ENCODE results near the gene HYLS1.

Gene HYLS1

GRCh38 chr11:125932301-125932700, 44.8 kb downstream of the HYLS1 start:
- no peak for DNase-seq (ENCODE audit: low read depth in 1 of 2, low spot score in 1 of 2)

DNA sequence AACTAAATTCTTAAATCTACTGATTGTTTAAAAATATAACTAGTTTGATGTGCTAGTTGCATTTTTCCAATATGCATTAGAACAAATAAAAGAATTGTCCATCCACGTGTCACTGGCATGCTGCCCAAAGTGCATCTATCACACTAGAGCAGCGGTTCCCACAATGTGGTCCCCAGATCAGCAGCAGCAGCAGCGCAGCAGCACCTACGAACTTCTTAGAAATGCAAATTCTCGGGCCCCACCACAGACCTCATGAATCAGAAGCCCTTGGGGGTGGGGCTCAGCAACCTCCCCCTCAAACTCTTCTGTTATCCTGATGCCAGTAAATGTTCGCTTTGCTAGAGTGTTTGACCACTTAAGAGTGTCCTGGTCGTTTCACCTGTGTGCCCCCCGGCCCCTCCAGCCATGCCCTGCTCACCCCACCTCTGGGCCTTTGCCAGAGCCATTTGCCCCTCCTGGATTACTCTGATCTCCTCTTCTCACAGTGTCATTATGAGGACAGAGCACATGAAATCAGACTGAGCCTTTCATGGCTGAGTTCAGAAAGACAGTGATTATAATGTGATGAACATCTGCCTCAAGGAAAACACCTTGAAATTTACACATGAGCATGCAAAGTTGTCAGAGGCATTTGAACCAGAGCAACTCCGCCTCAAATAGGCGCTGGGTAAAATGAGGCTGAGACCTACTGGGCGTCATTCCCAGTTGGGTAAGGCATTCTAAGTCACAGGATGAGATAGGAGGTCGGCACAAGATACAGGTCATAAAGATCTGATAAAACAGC, 45.8 kb downstream of the HYLS1 start:
- DNase-seq (ENCODE audit: low read depth in 1 of 2, low spot score in 1 of 2): no peak

DNA sequence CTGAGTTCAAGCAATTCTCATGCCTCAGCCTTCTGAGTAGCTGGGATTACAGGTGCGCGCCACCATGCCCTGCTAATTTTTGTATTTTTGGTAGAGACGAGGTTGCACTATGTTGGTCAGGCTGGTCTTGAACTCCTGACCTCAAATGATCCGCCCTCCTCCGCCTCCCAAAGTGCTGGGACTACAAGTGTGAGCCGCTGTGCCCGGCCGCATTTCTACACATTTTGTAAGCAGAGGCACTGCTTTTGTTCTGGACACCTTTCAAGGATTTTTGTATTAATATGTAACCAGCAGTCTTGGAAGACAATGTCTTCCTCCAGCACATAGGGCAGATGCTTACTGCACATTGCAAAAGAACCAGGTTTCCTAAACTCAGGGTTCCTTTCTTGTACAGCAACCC, 47.0 kb downstream of the HYLS1 start:
- no peak for DNase-seq (ENCODE audit: low read depth in 1 of 2, low spot score in 1 of 2)

DNA sequence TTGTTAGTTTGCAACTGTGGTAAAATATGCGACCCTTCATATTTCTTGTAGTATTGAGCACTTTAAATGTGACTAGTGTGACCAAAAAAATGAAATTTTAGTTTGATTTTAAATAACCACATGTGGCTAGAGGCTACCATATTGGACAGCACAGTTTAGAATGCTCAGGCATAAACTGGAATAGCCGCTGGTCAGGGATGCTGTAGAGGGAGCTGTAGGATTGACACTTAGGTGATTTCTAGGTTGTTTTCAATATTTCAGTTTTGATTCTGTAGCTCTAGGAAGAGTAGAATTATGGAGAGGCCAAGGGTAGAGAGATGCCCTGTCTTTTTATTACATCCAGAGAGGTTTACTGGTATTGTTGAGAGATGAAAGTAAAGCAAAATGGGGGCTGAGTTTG, 47.6 kb downstream of the HYLS1 start:
- DNase-seq (ENCODE audit: low read depth in 1 of 2, low spot score in 1 of 2): no peak

DNA sequence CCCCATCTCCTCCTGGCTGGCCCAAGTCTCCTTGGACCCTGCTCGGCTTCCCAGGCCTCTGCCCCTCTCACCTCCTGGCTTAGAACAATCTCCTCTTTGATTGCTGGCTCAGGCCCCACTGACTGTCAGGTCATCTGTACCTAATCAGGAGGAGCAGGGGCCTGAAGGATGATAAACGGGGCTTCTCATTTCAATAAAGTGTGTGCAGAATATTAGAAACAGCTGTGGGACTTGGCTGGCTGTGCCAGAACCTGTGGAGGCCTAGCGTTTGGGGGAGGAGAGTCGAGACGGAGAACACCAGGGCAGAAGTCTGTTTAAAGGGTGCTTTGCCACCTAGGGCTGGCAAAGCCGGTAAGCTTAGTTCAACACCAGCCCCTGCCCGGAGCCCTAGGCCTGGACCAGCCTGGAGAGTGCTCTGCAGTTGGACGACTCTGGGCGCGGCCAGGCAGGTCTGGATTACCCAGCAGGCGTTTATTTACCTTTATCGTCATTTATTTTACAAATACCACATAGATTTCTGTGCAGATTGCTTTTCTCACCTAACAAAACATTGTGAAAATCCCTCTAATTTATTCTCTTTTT, 48.2 kb downstream of the HYLS1 start:
- DNase-seq (ENCODE audit: low read depth in 1 of 2, low spot score in 1 of 2): no peak

DNA sequence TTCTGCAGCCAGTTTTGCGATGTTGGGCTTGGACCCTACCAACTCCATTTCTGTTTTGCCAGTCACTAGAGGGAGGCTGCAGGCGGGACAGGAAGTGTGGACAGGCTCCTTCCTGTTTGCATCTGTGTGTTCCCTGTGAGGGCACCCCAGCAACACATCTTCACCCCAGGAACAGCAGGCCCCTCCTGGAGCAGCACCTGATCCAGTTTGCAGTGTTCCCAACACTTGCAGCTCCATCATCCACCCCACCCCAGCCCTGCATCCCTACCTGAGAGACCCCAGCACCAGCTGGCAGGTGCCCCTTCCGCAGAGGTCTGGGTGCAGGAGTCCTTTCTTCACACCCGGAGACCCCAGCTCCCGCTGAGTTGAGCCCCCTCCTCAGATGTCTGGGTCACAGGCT, 51.0 kb downstream of the HYLS1 start:
- no peak for DNase-seq (ENCODE audit: low read depth in 1 of 2, low spot score in 1 of 2)

GRCh38 chr11:125939081-125939521, 51.6 kb downstream of the HYLS1 start:
- no peak for DNase-seq (ENCODE audit: low read depth in 1 of 2, low spot score in 1 of 2)

- no peak for DNase-seq (ENCODE audit: low read depth in 1 of 2, low spot score in 1 of 2)
Measured at GRCh38 chr11:125940145-125940544, 52.7 kb downstream of the HYLS1 start.

DNA sequence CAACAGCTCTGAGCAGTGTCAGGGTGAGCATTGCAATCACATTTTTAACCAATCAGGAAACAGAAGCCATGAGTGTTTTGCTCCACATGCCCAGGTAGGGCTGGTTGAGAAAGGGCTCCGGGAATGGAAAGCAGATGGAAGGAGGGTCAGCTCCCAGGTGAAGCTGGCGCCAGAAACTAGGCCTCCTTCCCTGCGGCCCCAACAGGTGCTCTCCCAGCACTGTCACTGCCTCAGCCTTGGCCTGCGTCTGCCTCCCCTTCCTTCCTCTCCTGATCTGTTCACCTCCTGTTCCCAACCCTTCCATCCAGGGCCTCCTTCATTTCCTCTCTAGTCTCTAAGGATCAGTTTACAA, 53.8 kb downstream of the HYLS1 start:
- no peak for DNase-seq (ENCODE audit: low read depth in 1 of 2, low spot score in 1 of 2)

- peak; percentile 7 to 35 for DNase-seq (ENCODE audit: low read depth in 1 of 2, low spot score in 1 of 2)
Measured at GRCh38 chr11:125941619-125942611, 54.4 kb downstream of the HYLS1 start.

GRCh38 chr11:125942771-125943428, 55.4 kb downstream of the HYLS1 start:
- no peak for DNase-seq (ENCODE audit: low read depth in 1 of 2, low spot score in 1 of 2)

DNA sequence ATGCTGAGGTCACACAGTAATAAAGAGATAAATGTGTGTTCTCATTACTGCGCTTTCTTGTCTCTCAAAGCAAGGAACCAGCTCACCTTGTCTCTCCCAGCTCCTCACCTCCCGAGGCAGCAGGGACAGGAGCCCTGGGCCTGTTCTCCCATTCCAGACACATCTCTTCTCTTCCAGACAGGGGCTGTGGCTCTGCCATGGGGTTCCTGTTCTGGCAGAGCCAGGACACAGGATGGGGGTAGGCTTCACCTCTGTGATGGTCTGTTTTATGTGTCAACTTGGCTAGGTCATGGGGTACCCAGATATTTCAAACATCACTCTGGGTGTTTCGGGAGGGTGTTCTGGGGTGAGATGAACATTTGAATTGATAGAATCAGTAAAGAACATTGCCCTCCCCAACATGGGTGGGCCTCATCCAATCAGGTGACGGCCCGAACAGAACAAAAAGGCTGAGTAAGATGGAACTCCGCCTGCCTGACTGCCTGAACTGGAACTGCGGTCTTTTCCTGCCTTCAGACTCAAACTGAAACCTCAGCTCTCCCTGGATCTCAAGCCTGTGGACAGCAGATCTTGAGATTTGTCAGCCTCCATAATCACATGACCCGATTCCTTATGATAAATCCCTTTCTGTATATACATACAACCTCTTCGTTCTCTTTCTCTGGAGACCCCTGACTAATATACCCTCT, 56.3 kb downstream of the HYLS1 start:
- no peak for DNase-seq (ENCODE audit: low read depth in 1 of 2, low spot score in 1 of 2)

GRCh38 chr11:125944350-125945010, 57.0 kb downstream of the HYLS1 start:
- no peak for DNase-seq (ENCODE audit: low read depth in 1 of 2, low spot score in 1 of 2)

DNA sequence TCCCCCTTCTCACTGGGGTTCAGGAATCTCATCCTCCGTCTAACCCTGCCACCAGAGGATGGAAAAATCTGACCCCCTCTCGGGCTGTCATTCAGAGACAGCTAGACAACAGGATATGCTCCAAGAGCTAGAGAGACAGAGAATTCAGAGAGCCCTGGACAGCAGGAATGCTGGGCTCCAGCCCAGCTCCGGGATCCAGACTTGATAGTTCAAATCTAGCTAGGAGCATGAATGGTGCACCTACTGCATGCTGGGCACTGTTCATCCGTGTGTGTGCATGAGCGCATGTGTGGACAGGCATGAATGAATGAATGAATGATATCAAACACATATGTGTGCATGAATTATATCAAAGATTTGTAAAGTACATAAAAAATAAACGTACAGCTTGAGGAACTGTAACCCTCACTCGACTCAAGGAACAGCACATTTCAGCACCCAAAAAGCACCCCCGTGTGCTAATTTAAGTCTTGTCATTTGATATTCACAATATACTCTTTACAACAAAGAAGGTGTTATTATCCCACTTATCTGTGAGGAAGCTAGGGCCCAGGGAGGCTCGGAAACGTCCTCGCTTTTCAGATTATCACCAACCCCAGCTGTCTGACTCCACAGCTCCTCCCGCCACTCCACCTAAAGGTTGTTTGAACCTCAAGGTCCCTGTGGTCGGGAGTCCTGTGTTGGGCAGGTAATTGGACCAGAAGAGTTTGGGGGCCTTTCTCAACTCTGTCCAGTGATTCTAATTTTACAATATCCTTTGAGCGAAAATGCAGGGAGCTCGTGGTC, 57.7 kb downstream of the HYLS1 start:
- no peak for DNase-seq (ENCODE audit: low read depth in 1 of 2, low spot score in 1 of 2)

GRCh38 chr11:125945797-125946520, 58.5 kb downstream of the HYLS1 start, which contains the start of gene VSIG10L2:
VSIG10L2 (plus strand) TSS chr11:125946044; CDS start chr11:125946056, 12 bp downstream.
- DNase-seq (ENCODE audit: low read depth in 1 of 2, low spot score in 1 of 2): no peak

DNA sequence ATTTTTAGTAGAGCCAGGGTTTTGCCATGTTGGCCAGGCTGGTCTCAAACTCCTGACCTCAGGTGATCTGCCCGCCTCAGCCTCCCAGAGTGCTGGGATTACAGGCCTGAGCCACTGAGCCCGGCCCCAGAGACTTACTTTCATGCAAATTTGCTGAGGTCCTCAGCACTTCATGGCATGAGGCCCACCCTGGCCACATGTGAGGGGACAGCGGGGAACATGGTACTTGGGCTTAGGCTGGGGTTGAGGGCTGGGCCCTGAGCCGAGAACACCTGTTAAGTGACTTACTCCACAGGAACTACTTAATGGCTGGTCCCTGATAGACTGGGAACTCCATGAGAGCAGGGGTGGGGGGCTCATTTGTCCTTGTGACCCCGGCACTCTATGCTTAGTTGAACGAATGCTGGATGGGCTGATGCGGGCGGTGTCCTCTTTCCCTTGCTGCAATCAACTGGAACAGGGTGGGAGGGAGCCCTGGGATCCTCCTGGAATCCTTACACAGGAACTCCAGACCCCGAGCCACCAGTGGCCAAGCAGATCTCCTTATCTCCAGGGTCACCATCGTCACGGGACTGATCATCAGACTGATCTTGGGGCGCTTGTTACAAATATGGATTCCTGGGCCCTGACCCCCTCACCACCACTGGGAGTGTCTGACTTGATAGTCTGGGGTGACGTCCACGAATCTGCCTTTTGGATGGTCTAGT, 59.4 kb downstream of the HYLS1 start:
- no peak for DNase-seq (ENCODE audit: low read depth in 1 of 2, low spot score in 1 of 2)

DNA sequence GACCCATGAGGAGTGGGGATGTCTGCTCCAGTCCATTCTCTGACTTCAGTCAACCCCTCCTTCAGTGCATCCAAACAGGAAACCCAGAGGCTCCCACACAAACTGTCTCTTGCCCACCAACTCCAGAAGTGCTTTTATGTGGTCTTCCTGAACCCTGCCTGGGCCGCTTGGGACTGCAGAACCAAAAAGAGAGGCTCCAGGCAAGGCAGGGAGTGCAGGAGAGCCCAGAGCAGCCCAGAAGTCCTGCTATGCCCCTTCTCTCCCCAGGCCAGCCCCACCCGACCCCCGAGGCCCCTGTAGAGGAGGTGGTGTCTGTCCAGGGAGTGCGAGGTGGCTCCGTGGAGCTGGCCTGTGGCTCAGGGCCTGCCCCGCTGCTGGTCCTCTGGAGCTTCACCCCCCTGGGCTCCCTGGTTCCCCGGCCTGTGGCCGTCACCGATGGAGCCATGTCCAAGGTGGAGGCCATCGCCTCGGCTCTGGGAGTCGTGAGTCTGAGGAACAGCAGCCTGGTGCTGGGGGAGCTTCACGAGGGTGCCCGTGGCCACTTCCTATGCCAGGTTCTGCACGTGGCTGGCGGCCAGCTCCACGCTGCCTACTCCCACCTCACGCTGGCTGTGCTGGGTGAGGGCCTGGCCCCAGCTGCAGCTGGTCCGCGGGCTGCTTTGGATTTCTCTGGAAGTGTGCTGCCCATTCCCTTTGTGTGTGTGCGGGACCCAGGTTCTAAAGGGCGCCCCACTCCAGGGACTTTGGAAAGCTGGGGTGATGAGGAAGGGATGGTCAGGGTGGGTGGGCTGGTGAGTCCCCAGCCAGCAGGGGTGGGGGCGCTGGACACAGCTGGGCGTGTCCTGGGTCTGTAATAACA, 60.2 kb downstream of the HYLS1 start:
- no peak for DNase-seq (ENCODE audit: low read depth in 1 of 2, low spot score in 1 of 2)
